Measurements from ENCODE around the gene PAPPA. TPM values are rescaled to one million over a fixed set of nuclear protein-coding genes. Genes with fewer than 3 reads are reported as not detected.

Gene PAPPA
- total RNA-seq, 2 donors from 2014 or later, result 7.4 to 17.4 TPM

GRCh38 chr9:116279230-116279629 is 125.6 kb downstream of the PAPPA start:
- H3K4me1 ChIP-seq (ENCODE audit: control insufficient read depth in 1 of 2, low read depth in 2 of 2), result no peaks in the 10 kb centered on the region

DNA sequence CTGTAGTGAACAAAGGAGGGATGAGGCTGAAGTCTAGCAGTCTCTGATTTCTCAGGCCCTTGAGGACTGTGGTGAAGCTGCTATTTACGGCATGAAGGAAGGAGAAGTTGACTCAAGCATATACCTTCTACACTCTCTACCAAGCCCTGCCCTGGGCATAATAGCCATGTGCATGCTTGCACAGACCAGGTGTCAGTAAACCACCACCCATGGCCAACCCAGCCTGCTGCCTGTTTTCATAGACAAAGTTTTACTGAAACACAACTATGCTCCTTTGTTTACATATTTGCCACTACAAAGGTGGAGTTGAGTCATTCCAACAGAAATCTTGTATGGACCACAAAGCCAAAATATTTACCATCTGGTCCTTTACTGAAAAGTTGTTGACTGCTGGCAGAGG is 126.9 kb downstream of the PAPPA start:
- ATAC-seq (ENCODE audit: insufficient number of reproducible peaks, low FRiP score, low read depth), result no peak
- no peaks in the 10 kb centered on the region for H3K9me3 ChIP-seq
- no peaks in the 10 kb centered on the region for H3K36me3 ChIP-seq
- H3K27ac ChIP-seq, result no peak overlapping the region
- TF ChIP-seq, protein P1, sequence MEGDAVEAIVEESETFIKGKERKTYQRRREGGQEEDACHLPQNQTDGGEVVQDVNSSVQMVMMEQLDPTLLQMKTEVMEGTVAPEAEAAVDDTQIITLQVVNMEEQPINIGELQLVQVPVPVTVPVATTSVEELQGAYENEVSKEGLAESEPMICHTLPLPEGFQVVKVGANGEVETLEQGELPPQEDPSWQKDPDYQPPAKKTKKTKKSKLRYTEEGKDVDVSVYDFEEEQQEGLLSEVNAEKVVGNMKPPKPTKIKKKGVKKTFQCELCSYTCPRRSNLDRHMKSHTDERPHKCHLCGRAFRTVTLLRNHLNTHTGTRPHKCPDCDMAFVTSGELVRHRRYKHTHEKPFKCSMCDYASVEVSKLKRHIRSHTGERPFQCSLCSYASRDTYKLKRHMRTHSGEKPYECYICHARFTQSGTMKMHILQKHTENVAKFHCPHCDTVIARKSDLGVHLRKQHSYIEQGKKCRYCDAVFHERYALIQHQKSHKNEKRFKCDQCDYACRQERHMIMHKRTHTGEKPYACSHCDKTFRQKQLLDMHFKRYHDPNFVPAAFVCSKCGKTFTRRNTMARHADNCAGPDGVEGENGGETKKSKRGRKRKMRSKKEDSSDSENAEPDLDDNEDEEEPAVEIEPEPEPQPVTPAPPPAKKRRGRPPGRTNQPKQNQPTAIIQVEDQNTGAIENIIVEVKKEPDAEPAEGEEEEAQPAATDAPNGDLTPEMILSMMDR (IDR thresholded peaks at IDR 0.05), result no peak
- no peaks in the 10 kb centered on the region for H3K27me3 ChIP-seq (replicated peaks; ENCODE audit: insufficient read depth)
- no peak for DNase-seq (ENCODE audit: low spot score)
- no peak overlapping the region for H3K4me3 ChIP-seq
- no peaks in the 10 kb centered on the region for H3K4me1 ChIP-seq (ENCODE audit: control insufficient read depth in 1 of 2, low read depth in 2 of 2)

More at GRCh38 chr9:116279230-116279629, 125.6 kb downstream of the PAPPA start:
- no peaks in the 10 kb centered on the region for H3K9me3 ChIP-seq
- ATAC-seq (ENCODE audit: insufficient number of reproducible peaks, low FRiP score, low read depth) (no peak), DNase-seq (ENCODE audit: low spot score) (no peak)
- no peak overlapping the region for H3K4me3 ChIP-seq
- H3K36me3 ChIP-seq, result no peaks in the 10 kb centered on the region
- H3K27me3 ChIP-seq (replicated peaks; ENCODE audit: insufficient read depth), result no peaks in the 10 kb centered on the region
- TF ChIP-seq, protein P1 (IDR thresholded peaks at IDR 0.05), result no peak
- H3K27ac ChIP-seq, result no peak overlapping the region

- Histone ChIP-seq H3K27ac (no peak overlapping the region), H3K36me3 (no peaks in the 10 kb centered on the region), H3K4me3 (no peak overlapping the region), H3K4me1 (ENCODE audit: control insufficient read depth in 1 of 2, low read depth in 2 of 2) (peaks cover 0 to 7% of the 10 kb centered on the region in 2 donors), H3K9me3 (no peaks in the 10 kb centered on the region), H3K27me3 (replicated peaks; ENCODE audit: insufficient read depth) (no peaks in the 10 kb centered on the region)
- TF ChIP-seq, protein P1 (IDR thresholded peaks at IDR 0.05), result no peak
- ATAC-seq (ENCODE audit: insufficient number of reproducible peaks, low FRiP score, low read depth) (no peak), DNase-seq (ENCODE audit: low spot score) (no peak)
Measured at GRCh38 chr9:116282597-116282996, 129.0 kb downstream of the PAPPA start.

- peaks cover 0 to 7% of the 10 kb centered on the region in 2 donors for H3K4me1 ChIP-seq (ENCODE audit: control insufficient read depth in 1 of 2, low read depth in 2 of 2)
- H3K27me3 ChIP-seq (replicated peaks; ENCODE audit: insufficient read depth), result no peaks in the 10 kb centered on the region
- ATAC-seq (ENCODE audit: insufficient number of reproducible peaks, low FRiP score, low read depth) (no peak), DNase-seq (ENCODE audit: low spot score) (no peak)
- no peak overlapping the region for H3K4me3 ChIP-seq
- no peaks in the 10 kb centered on the region for H3K9me3 ChIP-seq
- TF ChIP-seq, protein P1 (IDR thresholded peaks at IDR 0.05), result no peak
- H3K36me3 ChIP-seq, result no peaks in the 10 kb centered on the region
- H3K27ac ChIP-seq, result no peak overlapping the region
Measured at GRCh38 chr9:116284518-116284917, 130.9 kb downstream of the PAPPA start.

DNA sequence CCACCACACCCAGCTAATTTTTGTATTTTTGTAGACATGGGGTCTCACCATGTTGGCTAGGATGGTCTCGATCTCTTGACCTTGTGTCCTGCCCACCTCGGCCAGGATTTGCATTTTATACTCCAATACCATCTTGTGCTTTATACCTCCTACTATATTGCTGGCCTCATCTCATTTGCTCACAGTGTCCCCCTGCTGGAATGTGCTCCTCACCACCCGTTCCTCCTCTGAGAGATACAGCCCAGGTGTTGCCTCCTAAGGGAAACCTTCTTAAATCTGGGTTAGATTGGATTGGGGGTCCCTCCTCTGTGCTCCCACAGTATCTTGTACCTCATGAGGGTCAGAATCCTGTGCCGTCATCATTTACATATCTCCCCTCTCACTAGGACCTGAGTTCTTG is 131.7 kb downstream of the PAPPA start:
- ATAC-seq (ENCODE audit: insufficient number of reproducible peaks, low FRiP score, low read depth) (no peak), DNase-seq (ENCODE audit: low spot score) (no peak)
- no peak overlapping the region for H3K4me3 ChIP-seq
- no peaks in the 10 kb centered on the region for H3K36me3 ChIP-seq
- no peak overlapping the region for H3K27ac ChIP-seq
- H3K4me1 ChIP-seq (ENCODE audit: control insufficient read depth in 1 of 2, low read depth in 2 of 2), result peaks cover 0 to 7% of the 10 kb centered on the region in 2 donors
- H3K9me3 ChIP-seq, result no peaks in the 10 kb centered on the region
- TF ChIP-seq, protein P1 (IDR thresholded peaks at IDR 0.05), result no peak
- no peaks in the 10 kb centered on the region for H3K27me3 ChIP-seq (replicated peaks; ENCODE audit: insufficient read depth)

Measured in thoracic aorta (tissue), 2 donors.